Adrenal gland (tissue), 5 donors: ENCODE results near the gene MSANTD1.
A peak's percentile ranks its signal among the peaks of the same experiment; 100 is the strongest.

Experiments
- POLR2A ChIP-seq, 2 donors: fragments of 450-650 bp; IDR thresholded peaks; one replicate each; pipeline ENCODE4 v1.6.1; 2017; ENCODE audit warnings: antibody characterized with exemption in 2 of 2, mild to moderate bottlenecking in 2 of 2, moderate library complexity in 1 of 2
- TF ChIP-seq, protein P1 (sequence below), 6 experiments: fragments of 450-650 bp in 4 of 6; fragments of 200-600 bp in 2 of 6; sonication (generic) in 1 of 6; IDR thresholded peaks; 1 replicate in 5 of 6; 2 replicates in 1 of 6; pipeline versions ENCODE4 v1.5.1 to v1.8.0; 2016 to 2021; ENCODE audit warnings: antibody characterized with exemption in 6 of 6, mild to moderate bottlenecking in 2 of 6, moderate library complexity in 1 of 6
- donor health status: DM: no; HTN: no; CAD: no.

DNA sequence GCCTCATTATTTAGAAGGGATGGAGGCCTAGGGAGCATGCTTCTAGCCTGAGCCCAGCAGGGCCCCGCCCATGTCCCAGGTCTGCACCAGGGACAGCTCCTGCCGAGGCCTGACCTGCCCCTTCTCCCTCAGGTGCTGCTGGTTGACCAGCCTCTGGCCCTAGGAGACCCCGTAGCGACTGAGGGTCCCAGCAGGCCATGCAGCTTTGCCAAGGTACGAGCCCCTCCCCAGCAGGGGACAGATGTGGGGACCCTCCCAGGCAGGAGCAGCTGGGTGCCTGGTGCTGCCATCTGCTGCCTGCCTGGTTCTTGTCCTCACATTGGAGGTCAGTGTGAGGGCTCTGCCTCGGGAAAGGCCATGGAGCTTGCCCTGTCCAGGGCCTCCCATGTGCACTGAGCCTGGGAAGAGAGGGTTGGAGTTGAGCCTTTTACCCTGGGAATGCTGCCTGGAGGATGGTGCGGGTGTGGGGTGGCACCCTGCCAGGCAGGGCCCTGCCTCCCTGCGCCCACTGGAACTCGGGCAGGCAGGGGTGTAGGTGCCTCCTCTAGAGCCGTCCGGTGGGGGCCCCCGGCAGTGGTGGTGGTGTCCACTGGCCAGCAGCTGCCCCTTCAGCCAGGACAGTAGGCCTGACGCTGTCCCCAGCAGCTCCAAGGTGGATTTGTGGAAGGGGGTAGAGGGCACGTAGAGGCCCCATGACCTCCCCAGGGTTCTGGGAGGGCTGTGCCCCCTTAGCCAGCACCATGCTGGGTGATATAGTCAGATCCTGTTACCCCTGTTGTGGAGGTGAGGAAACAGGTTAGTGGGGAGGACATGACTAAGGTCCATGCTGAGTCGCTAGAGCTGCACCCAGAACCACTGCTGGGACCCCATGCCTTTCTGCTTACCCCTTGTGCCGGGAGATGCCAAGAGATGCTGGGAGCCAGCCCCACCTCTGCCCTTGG is 2.2 kb upstream of the MSANTD1 start:
- TF ChIP-seq, protein P1, sequence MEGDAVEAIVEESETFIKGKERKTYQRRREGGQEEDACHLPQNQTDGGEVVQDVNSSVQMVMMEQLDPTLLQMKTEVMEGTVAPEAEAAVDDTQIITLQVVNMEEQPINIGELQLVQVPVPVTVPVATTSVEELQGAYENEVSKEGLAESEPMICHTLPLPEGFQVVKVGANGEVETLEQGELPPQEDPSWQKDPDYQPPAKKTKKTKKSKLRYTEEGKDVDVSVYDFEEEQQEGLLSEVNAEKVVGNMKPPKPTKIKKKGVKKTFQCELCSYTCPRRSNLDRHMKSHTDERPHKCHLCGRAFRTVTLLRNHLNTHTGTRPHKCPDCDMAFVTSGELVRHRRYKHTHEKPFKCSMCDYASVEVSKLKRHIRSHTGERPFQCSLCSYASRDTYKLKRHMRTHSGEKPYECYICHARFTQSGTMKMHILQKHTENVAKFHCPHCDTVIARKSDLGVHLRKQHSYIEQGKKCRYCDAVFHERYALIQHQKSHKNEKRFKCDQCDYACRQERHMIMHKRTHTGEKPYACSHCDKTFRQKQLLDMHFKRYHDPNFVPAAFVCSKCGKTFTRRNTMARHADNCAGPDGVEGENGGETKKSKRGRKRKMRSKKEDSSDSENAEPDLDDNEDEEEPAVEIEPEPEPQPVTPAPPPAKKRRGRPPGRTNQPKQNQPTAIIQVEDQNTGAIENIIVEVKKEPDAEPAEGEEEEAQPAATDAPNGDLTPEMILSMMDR (IDR thresholded peaks at IDR 0.05) = peak in 1 of 6 experiments; percentile 13
- no peak for TF ChIP-seq POLR2A (IDR thresholded peaks at IDR 0.05)
